ENCODE results near the gene PAWR. TPM values are rescaled to one million over a fixed set of nuclear protein-coding genes. Genes with fewer than 3 reads are reported as not detected.
A peak's percentile ranks its signal among the peaks of the same experiment; 100 is the strongest.

PAWR gene
- total RNA-seq, 1 experiment from 2014 or later, result 204 TPM

GRCh38 chr12:79717006-79717405 lies 26.2 kb upstream of the PAWR start:
- TF ChIP-seq, protein P1, sequence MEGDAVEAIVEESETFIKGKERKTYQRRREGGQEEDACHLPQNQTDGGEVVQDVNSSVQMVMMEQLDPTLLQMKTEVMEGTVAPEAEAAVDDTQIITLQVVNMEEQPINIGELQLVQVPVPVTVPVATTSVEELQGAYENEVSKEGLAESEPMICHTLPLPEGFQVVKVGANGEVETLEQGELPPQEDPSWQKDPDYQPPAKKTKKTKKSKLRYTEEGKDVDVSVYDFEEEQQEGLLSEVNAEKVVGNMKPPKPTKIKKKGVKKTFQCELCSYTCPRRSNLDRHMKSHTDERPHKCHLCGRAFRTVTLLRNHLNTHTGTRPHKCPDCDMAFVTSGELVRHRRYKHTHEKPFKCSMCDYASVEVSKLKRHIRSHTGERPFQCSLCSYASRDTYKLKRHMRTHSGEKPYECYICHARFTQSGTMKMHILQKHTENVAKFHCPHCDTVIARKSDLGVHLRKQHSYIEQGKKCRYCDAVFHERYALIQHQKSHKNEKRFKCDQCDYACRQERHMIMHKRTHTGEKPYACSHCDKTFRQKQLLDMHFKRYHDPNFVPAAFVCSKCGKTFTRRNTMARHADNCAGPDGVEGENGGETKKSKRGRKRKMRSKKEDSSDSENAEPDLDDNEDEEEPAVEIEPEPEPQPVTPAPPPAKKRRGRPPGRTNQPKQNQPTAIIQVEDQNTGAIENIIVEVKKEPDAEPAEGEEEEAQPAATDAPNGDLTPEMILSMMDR (IDR thresholded peaks at IDR 0.05; ENCODE audit: unreplicated experiment), result no peak
- DNase-seq, result no peak
- Mint-ChIP-seq H3K9me3 (ENCODE audit: low read depth, unreplicated experiment) (no peaks in the 10 kb centered on the region), H3K4me3 (ENCODE audit: low read depth, unreplicated experiment) (no peak overlapping the region), H3K36me3 (ENCODE audit: insufficient read depth, unreplicated experiment) (no peaks in the 10 kb centered on the region), H3K27me3 (ENCODE audit: unreplicated experiment) (no peaks in the 10 kb centered on the region), H3K27ac (ENCODE audit: unreplicated experiment) (no peak overlapping the region), H3K4me1 (ENCODE audit: low read depth, unreplicated experiment) (no peaks in the 10 kb centered on the region)
- intact Hi-C loops (cut with micrococcal nuclease; ENCODE audit: unreplicated experiment), result no loop called here
- CTCF ChIA-PET, result no interaction called here
- BruUV-seq (replicated peaks), result no TSS peak

DNA sequence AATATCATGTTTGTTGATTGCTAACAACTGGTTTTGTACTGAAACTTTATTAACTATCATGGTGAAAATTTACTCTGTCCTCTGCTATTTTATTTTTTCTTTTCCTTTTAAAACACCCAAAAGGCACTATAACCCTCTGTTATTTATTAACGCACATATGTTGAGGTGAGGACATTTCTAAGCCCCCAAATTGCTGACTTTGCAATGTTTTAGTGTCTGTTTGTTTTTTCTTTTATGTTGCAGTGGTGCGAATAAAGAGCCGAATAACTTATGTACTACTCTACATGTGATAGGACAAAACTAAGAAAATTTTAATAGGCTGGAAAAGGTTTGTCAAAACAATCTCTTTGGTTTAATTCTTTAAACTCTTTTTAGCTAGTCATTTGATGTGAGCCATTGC lies 24.5 kb upstream of the PAWR start:
- H3K4me3 Mint-ChIP-seq (ENCODE audit: low read depth, unreplicated experiment), result no peak overlapping the region
- TF ChIP-seq, protein P1 (IDR thresholded peaks at IDR 0.05; ENCODE audit: unreplicated experiment), result no peak
- no peaks in the 10 kb centered on the region for H3K4me1 Mint-ChIP-seq (ENCODE audit: low read depth, unreplicated experiment)
- CTCF ChIA-PET, result interaction anchor here (0.7 kb wide), 1 partner anchor 1404 kb away, joined by 3 read pairs; no protein-coding TSS in a partner anchor
- no peak for DNase-seq
- no peak overlapping the region for H3K27ac Mint-ChIP-seq (ENCODE audit: unreplicated experiment)
- BruUV-seq (replicated peaks), result no TSS peak
- no peaks in the 10 kb centered on the region for H3K27me3 Mint-ChIP-seq (ENCODE audit: unreplicated experiment)
- H3K9me3 Mint-ChIP-seq (ENCODE audit: low read depth, unreplicated experiment), result no peaks in the 10 kb centered on the region
- intact Hi-C loops (cut with micrococcal nuclease; ENCODE audit: unreplicated experiment), result no loop called here
- no peaks in the 10 kb centered on the region for H3K36me3 Mint-ChIP-seq (ENCODE audit: insufficient read depth, unreplicated experiment)

DNA sequence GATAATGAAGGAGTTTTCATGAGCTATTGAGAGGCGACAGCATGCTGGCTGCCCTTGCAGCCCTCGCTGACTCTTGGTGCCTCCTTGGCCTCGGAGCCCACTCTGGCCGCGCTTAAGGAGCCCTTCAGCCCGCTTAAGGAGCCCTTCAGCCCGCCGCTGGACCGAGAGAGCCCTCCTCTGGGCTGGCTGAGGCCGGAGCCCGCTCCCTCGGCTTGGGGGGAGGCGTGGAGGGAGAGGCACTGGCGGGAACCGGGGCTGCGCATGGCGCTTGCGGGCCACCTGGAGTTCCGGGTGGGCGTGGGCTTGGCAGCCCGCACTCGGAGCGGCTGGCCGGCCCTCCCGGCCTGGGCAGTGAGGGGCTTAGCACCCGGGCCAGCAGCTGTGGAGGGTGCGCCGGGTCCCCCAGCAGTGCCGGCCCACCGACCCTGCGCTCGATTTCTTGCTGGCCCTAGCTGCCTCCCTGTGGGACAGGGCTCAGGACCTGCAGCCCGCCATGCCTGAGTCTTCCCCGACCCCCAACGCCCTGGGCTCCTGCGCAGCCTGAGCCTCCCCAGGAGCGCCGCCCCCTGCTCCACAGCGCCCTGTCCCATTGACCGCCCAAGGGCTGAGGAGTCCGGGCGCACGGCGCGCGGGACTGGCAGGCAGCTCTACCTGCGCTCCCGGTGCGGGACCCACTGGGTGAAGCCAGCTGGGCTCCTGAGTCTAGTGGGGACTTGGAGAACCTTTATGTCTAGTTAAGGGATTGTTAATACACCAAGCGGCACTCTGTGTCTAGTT lies 20.1 kb upstream of the PAWR start:
- peak overlapping the region; percentile 70 for H3K4me3 Mint-ChIP-seq (ENCODE audit: low read depth, unreplicated experiment)
- BruUV-seq (replicated peaks), result no TSS peak
- no peaks in the 10 kb centered on the region for H3K27me3 Mint-ChIP-seq (ENCODE audit: unreplicated experiment)
- TF ChIP-seq, protein P1 (IDR thresholded peaks at IDR 0.05; ENCODE audit: unreplicated experiment), result no peak
- CTCF ChIA-PET, result no interaction called here
- intact Hi-C loops (cut with micrococcal nuclease; ENCODE audit: unreplicated experiment), result no loop called here
- peak; percentile 52 for DNase-seq
- peaks cover 7% of the 10 kb centered on the region for H3K36me3 Mint-ChIP-seq (ENCODE audit: insufficient read depth, unreplicated experiment)
- H3K4me1 Mint-ChIP-seq (ENCODE audit: low read depth, unreplicated experiment), result peaks cover 8% of the 10 kb centered on the region
- H3K9me3 Mint-ChIP-seq (ENCODE audit: low read depth, unreplicated experiment), result peaks cover 2% of the 10 kb centered on the region
- no peak overlapping the region for H3K27ac Mint-ChIP-seq (ENCODE audit: unreplicated experiment)

- Mint-ChIP-seq H3K4me3 (ENCODE audit: low read depth, unreplicated experiment) (no peak overlapping the region), H3K9me3 (ENCODE audit: low read depth, unreplicated experiment) (peaks cover 2% of the 10 kb centered on the region), H3K4me1 (ENCODE audit: low read depth, unreplicated experiment) (peaks cover 8% of the 10 kb centered on the region), H3K36me3 (ENCODE audit: insufficient read depth, unreplicated experiment) (peaks cover 7% of the 10 kb centered on the region), H3K27me3 (ENCODE audit: unreplicated experiment) (no peaks in the 10 kb centered on the region), H3K27ac (ENCODE audit: unreplicated experiment) (no peak overlapping the region)
- DNase-seq, result no peak
- TF ChIP-seq, protein P1 (IDR thresholded peaks at IDR 0.05; ENCODE audit: unreplicated experiment), result no peak
- CTCF ChIA-PET, result no interaction called here
- BruUV-seq (replicated peaks), result no TSS peak
- intact Hi-C loops (cut with micrococcal nuclease; ENCODE audit: unreplicated experiment), result no loop called here
Observed at GRCh38 chr12:79707830-79708229, 17.1 kb upstream of the PAWR start.
